COLO829 (cell line): ENCODE results near the gene PDLIM5.
"Not testable (repeated sequence)": the region's sequence is repeated elsewhere in the genome, so short reads cannot be mapped to it uniquely, and the experiment has no call there.

Source experiments
- DNase-seq: peaks from one replicate; pipeline ENCODE4 v3.0.0; 2012; ENCODE audit warnings: low spot score

PDLIM5 gene

GRCh38 chr4:94497690-94498089, 45.9 kb downstream of the PDLIM5 start:
- DNase-seq, result no peak

- DNase-seq, result no peak
These were observed 46.8 kb downstream of the PDLIM5 start for GRCh38 chr4:94498502-94498901.

GRCh38 chr4:94500685-94501084, 48.9 kb downstream of the PDLIM5 start:
- no peak for DNase-seq

- no peak for DNase-seq
These were observed 52.8 kb downstream of the PDLIM5 start for GRCh38 chr4:94504545-94504944.

GRCh38 chr4:94506822-94507221, 55.1 kb downstream of the PDLIM5 start:
- no peak for DNase-seq

GRCh38 chr4:94507281-94507680, 55.5 kb downstream of the PDLIM5 start:
- no peak for DNase-seq

- DNase-seq, result peak; percentile 52
These were observed 56.0 kb downstream of the PDLIM5 start for GRCh38 chr4:94507708-94508107.

GRCh38 chr4:94508296-94508695, 56.6 kb downstream of the PDLIM5 start:
- no peak for DNase-seq

GRCh38 chr4:94508806-94509205, 57.1 kb downstream of the PDLIM5 start:
- no peak for DNase-seq

GRCh38 chr4:94511591-94511990, 59.8 kb downstream of the PDLIM5 start:
- DNase-seq, result no peak

DNA sequence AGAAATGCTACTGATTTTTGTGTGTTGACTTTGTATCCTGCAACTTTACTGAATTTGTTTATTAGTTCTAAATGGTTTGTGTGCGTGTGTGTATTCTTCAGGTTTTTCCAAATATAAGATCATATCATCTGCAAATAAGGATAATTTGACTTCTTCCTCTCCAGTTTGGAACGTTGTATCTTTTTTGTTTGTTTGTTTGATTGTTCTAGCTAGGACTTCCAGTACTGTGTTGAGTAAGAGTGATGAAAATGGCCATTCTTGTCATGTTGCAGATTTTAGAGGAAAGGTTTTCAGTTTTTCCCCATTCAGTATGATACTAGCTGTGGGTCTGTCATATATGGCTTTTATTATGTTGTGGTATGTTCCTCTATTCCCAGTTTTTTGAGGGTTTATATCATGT, 61.8 kb downstream of the PDLIM5 start:
- not testable (repeated sequence) for DNase-seq

- DNase-seq, result no peak
These were observed 63.6 kb downstream of the PDLIM5 start for GRCh38 chr4:94515365-94515764.

DNA sequence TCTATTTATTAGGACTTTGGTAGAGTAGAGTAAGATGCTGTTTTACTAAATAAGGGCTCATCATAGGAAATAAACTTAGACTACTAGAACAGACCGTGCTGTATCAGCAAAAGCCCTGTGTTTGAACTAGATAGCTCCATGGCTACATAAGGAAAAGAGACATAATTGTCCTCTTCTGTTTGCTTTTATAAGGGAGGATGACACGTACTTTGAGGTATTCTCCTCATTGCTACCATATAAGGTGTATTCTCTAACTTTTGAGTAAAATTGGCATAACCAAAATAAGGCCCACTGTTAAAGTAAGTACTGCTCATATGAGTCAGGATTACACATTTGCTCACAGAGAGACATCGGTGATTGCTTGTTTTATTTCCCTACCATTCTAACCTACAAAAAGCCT, 64.3 kb downstream of the PDLIM5 start:
- peak; percentile 48 for DNase-seq

- no peak for DNase-seq
These were observed 65.3 kb downstream of the PDLIM5 start for GRCh38 chr4:94516999-94517398.

- no peak for DNase-seq
These were observed 65.8 kb downstream of the PDLIM5 start for GRCh38 chr4:94517492-94517891.

- DNase-seq, result no peak
These were observed 67.3 kb downstream of the PDLIM5 start for GRCh38 chr4:94519019-94519418.

GRCh38 chr4:94519925-94520789, 68.4 kb downstream of the PDLIM5 start:
- DNase-seq, result no peak

- no peak for DNase-seq
These were observed 71.4 kb downstream of the PDLIM5 start for GRCh38 chr4:94523033-94523580.

GRCh38 chr4:94523617-94524016, 71.9 kb downstream of the PDLIM5 start:
- peak; percentile 25 for DNase-seq

DNA sequence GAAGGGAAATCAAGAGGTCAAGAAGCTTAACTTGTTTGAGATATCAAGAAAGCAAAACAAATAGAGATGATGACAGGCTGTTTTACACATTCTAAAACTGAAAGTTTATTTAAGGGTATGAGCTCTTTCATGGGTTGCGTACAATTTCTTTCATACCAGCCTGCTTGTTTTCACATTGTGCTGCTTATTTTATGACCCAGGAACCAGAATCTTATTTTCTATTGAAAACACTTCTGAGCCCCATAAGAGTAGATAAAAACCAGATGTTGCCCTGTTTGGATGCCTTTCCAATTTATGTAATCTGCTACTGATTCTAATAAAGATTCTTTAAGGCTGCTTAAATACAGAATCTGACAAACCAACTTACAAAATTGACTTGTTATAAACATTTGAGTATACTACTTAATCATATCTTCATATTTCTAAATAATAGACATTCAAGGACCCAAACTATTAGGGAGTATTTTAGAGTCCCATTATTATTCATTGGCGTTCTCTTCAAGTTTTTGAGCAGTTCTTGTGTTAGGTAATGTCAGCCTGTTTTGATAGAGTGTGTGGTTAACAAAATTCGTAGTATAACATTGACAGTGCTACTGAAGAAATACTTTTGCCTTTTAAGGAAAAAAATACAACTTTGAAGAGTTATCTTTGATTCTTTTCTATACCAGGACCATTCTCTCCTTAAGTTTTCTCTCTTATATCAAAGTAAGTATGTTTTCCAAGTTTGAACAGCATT, 74.4 kb downstream of the PDLIM5 start:
- no peak for DNase-seq

DNA sequence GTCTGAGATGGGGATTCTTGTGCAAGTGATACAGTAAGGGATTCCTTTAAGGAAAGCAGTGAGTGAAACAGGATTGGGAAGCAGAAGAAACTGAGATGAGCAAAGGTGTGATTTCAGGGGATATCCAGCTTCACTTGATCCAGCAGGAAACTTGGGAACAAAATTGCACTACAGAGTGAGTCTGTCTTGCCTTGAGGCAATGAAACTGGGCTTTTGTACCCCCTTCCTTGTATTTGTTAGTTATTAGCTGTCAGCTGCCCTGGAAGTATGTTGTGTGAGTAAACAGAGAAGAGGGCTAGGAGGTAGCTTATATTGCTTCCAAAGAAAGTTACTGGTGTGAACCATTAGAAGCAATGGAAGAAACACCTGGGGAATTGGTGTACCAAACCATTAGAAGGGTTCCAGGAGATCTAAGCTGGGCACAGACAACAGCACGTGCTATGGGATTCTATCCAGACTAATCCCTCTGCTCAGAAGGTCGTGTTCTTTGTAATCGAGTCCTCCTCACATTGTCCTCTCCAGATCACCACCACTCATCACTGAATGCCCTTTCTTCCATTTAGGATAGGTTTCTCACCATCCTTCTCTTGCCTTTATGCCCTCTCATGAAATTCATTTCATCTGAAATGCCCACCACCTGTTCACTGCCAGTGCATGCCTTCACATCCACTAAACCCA, 76.0 kb downstream of the PDLIM5 start:
- DNase-seq, result no peak

- no peak for DNase-seq
These were observed 77.2 kb downstream of the PDLIM5 start for GRCh38 chr4:94528792-94529451.
